ENCODE data around the gene CSNK1E.

DNA sequence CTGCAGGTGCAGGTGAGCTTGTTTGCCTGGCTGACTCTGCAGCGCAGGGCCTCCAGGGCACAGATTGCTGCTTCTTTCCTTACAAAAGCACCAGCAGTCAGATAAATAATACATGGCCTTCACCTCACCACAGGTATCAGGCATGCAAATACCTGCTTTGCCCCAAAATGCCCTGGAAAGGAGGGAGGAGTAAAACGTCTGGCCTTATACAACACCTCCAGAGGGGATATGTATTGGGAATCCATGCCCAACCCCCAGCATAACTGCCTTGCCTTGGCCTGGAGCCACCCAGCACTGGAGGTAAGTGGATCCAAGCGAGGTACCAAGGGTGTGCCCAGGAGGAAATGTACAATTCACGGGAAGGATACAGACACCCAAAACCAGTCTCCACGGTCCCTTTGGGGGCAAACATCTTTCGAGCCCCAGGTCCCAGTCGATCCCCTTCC lies 45.3 kb downstream of the CSNK1E start:
- no peak for TF ChIP-seq CTCF (conservative IDR thresholded peaks at IDR 0.05; ENCODE audit: low read length)
- no peak for TF ChIP-seq EZH2phosphoT487 (IDR thresholded peaks at IDR 0.05; ENCODE audit: borderline replicate concordance)

Data from Loucy (cell line).